HG02870 (cell line): ENCODE results near the gene GALNT18.

ENCODE experiments used
- ATAC-seq: cut with Tn5 transposase; IDR thresholded peaks from one replicate; pipeline ENCODE4 v1.9.1; 2021; ENCODE audit warnings: mild to moderate bottlenecking, moderate library complexity; ENCODE audit not compliant: unreplicated experiment

The GALNT18 gene

DNA sequence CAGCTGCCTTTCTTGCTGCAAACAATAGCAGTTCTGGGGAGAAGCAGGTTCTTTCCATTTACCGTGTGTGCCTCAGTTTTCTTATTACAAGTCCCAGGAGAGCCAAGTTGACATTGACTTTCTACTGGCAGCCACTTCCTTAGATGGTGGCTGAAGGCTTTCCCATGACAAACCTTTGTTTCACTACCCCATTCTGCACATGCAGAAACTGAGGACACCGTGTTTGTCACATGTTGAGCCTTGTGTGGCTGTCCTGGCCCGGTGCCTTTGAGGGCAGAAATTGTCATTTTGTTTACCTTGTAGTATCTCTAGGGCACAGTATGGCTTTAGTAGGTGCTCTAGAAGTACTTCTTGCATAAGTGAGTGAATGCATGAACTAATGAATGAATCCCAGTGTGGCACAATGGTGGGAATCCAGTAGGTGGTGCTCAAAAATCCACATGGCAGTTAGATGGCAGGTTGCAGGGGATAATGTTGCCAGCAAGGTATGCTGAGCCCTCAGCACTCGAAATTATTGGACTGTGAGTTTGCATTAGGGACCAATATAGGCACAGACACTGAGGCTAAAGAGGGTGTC lies 370.3 kb downstream of the GALNT18 start:
- ATAC-seq = no peak

GRCh38 chr11:11250470-11250869 lies 371.3 kb downstream of the GALNT18 start:
- no peak for ATAC-seq

GRCh38 chr11:11247576-11247975 lies 374.2 kb downstream of the GALNT18 start:
- ATAC-seq = no peak

DNA sequence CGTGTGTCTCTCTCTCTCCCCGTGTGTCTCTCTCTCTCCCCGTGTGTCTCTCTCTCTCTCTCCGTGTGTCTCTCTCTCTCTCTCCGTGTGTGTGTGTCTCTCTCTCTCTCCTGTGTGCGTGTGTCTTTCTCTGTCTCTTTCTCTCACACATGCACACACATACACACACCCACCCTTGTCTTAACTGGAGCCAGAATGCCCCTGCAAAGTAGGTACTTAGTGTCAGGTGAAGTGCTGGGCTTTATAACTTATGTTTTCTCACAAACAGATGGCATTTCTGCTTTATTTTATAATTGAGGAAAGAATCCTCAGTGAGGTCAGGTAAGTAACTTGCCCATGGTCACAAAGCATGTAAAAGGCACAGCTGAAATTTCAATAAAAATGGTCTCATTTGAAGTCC lies 374.7 kb downstream of the GALNT18 start:
- no peak for ATAC-seq

DNA sequence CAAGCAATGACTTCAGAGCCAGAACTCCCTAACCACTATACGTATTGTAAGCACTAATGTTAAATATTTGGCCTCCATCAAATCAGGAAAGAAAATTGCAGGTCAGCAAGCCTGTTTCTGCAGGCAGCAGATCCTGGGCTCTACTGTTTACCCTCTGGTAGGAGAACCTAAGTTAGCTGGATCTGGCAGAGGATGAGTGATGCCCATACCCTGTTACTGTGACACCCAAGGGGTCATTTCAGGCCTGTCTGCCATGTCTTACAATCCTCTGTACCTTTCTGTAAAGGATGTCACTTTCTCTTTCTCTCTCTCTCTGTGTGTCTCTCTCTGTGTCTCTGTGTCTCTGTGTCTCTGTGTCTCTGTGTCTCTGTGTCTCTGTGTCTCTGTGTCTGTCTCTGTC lies 375.6 kb downstream of the GALNT18 start:
- no peak for ATAC-seq

DNA sequence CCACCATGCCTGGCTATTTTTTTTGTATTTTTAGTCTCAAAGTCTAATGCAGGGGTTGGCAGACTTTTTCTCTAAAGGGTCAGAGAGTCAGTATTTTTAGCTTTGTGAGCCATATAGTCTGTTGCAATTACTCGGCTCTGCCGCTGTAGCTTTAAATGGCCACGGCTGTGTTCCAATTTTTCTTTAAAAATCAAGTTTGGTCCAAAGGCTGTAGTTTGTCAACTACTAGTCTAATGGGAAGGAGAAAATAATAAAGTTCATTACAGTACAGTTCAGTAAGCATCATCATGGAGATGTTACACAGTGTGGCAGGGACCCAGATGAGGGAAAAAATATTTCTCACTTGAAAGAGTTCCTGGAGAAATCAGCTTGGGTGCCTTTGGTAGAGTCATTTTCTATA lies 376.4 kb downstream of the GALNT18 start:
- ATAC-seq = no peak

GRCh38 chr11:11244470-11245080 lies 377.2 kb downstream of the GALNT18 start:
- ATAC-seq = no peak

- ATAC-seq = no peak
These were observed 378.0 kb downstream of the GALNT18 start for GRCh38 chr11:11243590-11244469.

- no peak for ATAC-seq
These were observed 378.6 kb downstream of the GALNT18 start for GRCh38 chr11:11243209-11243589.

GRCh38 chr11:11241284-11241683 lies 380.5 kb downstream of the GALNT18 start:
- ATAC-seq = no peak

- no peak for ATAC-seq
These were observed 381.8 kb downstream of the GALNT18 start for GRCh38 chr11:11239959-11240358.

GRCh38 chr11:11237070-11237832 lies 384.6 kb downstream of the GALNT18 start:
- ATAC-seq = no peak

- ATAC-seq = no peak
These were observed 385.2 kb downstream of the GALNT18 start for GRCh38 chr11:11236498-11237059.

DNA sequence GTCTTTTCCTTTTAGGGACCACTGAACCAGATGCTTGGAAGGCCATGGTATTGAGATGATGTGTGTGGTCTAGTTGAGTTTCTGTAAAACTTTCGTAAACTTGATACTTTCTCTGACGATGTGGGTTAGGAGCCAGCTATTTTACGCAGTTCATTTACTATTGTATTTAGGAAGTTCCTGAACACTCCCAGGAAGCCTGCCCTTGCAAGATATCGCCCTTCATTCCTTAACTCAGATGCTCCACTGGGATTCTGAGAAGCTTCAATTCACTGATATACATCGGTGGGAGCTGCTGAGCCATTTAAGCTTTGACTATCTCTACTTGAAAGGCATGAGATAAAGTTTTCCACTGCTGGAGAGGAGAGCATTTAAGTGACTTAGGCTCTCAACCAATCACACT lies 390.0 kb downstream of the GALNT18 start:
- no peak for ATAC-seq

- no peak for ATAC-seq
These were observed 390.8 kb downstream of the GALNT18 start for GRCh38 chr11:11230802-11231562.

DNA sequence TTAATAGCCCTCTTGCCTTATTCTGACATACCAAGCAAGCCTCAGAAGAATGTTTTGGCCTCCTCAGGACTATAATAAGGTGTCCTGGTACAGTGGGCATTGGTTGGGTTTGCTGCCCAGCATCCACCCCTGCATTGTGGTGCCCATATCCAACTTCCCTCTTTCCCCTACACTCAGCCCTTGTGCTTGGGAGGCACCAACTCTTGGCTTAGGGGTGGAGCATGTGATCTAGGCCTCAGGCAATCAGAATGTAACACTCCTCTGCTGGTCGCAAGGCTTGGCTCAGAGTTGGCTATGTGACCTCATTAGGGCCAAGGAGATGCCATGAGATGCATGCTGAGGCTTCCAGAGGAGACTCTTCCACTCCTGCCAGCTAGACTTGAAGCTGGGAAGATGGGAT lies 391.7 kb downstream of the GALNT18 start:
- ATAC-seq = no peak

- ATAC-seq = no peak
These were observed 392.2 kb downstream of the GALNT18 start for GRCh38 chr11:11229647-11230046.

DNA sequence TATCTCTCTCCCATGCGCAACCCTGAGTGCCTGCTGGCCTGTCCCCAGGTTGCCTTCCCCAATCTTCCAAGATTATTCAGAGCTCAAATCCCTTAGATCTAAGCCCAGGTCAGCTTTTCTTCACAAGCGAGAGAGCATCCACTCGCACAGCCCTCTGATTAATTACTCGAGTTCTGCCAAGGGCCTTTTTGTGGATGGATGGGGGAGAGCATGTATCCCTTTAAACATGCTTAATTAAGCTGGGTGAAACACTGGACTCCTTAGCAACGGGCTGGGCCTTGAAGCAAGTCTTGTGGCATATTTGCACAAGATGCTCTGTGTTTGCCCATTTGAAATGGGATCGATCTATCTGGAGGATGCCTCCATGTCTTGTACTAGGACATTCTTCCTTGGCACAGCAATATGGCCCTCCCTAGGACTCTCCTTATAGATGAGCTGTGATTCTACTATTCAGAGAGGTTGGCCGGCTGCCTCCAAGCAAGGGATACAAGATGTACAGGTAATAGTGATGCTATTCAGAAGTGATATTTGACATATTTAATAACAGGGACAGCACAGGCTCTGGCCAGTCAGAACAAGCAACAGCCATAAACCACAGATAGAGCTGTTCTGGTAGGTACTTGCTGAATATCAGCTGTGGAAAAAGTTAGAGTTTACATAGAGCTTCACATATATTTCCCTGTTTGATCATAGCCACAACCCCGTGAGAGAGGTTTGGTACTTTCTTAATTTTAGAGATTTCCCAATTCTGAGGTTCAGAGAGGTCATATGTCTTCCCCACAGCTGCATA lies 394.3 kb downstream of the GALNT18 start:
- no peak for ATAC-seq
